GM18511 (cell line): ENCODE data around the gene GMEB2.
"Not testable (repeated sequence)": the region's sequence is repeated elsewhere in the genome, so short reads cannot be mapped to it uniquely, and the experiment has no call there.

Experiments
- ATAC-seq: cut with Tn5 transposase; IDR thresholded peaks from one replicate; pipeline ENCODE4 v1.9.1; 2021; ENCODE audit warnings: mild to moderate bottlenecking, moderate library complexity; ENCODE audit not compliant: unreplicated experiment

GMEB2 gene

GRCh38 chr20:63639093-63639975 lies 12.4 kb upstream of the GMEB2 start:
- no peak for ATAC-seq

- no peak for ATAC-seq
Measured at GRCh38 chr20:63636752-63637628, 10.1 kb upstream of the GMEB2 start.

- peak; percentile 73 for ATAC-seq
Measured at GRCh38 chr20:63635431-63636141, 8.7 kb upstream of the GMEB2 start.

GRCh38 chr20:63633732-63634131 lies 6.8 kb upstream of the GMEB2 start:
- ATAC-seq, result no peak

- not testable (repeated sequence) for ATAC-seq
Measured at GRCh38 chr20:63631426-63631825, 4.5 kb upstream of the GMEB2 start.

- ATAC-seq, result not testable (repeated sequence)
Measured at GRCh38 chr20:63630956-63631355, 4.1 kb upstream of the GMEB2 start.

GRCh38 chr20:63628246-63628975 lies 1.5 kb upstream of the GMEB2 start:
- ATAC-seq, result no peak

- ATAC-seq, result no peak
Measured at GRCh38 chr20:63627751-63628245, 897 bp upstream of the GMEB2 start.

GRCh38 chr20:63627129-63627750 lies 339 bp upstream of the GMEB2 start:
- peak; percentile 71 for ATAC-seq

GRCh38 chr20:63625771-63626423 lies 1.0 kb downstream of the GMEB2 start:
- ATAC-seq, result no peak

- ATAC-seq, result no peak
Measured at GRCh38 chr20:63624486-63624885, 2.4 kb downstream of the GMEB2 start.

GRCh38 chr20:63622732-63623131 lies 4.2 kb downstream of the GMEB2 start:
- ATAC-seq, result no peak

GRCh38 chr20:63622096-63622495 lies 4.8 kb downstream of the GMEB2 start:
- ATAC-seq, result no peak

GRCh38 chr20:63620991-63621390 lies 5.9 kb downstream of the GMEB2 start:
- ATAC-seq, result no peak

- ATAC-seq, result no peak
Measured at GRCh38 chr20:63619505-63619904, 7.4 kb downstream of the GMEB2 start.

- ATAC-seq, result no peak
Measured at GRCh38 chr20:63619086-63619485, 7.8 kb downstream of the GMEB2 start.

GRCh38 chr20:63618291-63618980 lies 8.5 kb downstream of the GMEB2 start:
- ATAC-seq, result no peak

GRCh38 chr20:63617876-63618265 lies 9.0 kb downstream of the GMEB2 start:
- ATAC-seq, result no peak
